GM19468 (cell line): ENCODE measurements around the gene PROK1.

Experiments used
- ATAC-seq: cut with Tn5 transposase; IDR thresholded peaks from one replicate; pipeline ENCODE4 v1.9.1; 2021; ENCODE audit warnings: mild to moderate bottlenecking, moderate library complexity, moderate number of reproducible peaks; ENCODE audit not compliant: unreplicated experiment; ENCODE audit errors: extremely low read depth

The PROK1 gene

GRCh38 chr1:110464340-110464739, 13.4 kb downstream of the PROK1 start:
- no peak for ATAC-seq

GRCh38 chr1:110465038-110465813, 14.3 kb downstream of the PROK1 start:
- ATAC-seq: no peak

GRCh38 chr1:110465814-110466380, 14.9 kb downstream of the PROK1 start:
- ATAC-seq: no peak

GRCh38 chr1:110466646-110467280, 15.8 kb downstream of the PROK1 start:
- no peak for ATAC-seq

- ATAC-seq: no peak
These were observed 20.2 kb downstream of the PROK1 start for GRCh38 chr1:110471131-110471530.

GRCh38 chr1:110472546-110472945, 21.6 kb downstream of the PROK1 start:
- no peak for ATAC-seq

GRCh38 chr1:110474444-110474843, 23.5 kb downstream of the PROK1 start:
- no peak for ATAC-seq

- no peak for ATAC-seq
These were observed 24.5 kb downstream of the PROK1 start for GRCh38 chr1:110475362-110476027.

GRCh38 chr1:110476028-110476765, 25.2 kb downstream of the PROK1 start:
- ATAC-seq: no peak

GRCh38 chr1:110477041-110477440, 26.1 kb downstream of the PROK1 start:
- no peak for ATAC-seq

GRCh38 chr1:110477445-110477957, 26.6 kb downstream of the PROK1 start:
- no peak for ATAC-seq

- ATAC-seq: no peak
These were observed 27.2 kb downstream of the PROK1 start for GRCh38 chr1:110477967-110478640.

GRCh38 chr1:110478886-110479285, 27.9 kb downstream of the PROK1 start:
- no peak for ATAC-seq

GRCh38 chr1:110480356-110481096, 29.6 kb downstream of the PROK1 start:
- no peak for ATAC-seq

GRCh38 chr1:110481968-110482623, 31.1 kb downstream of the PROK1 start:
- no peak for ATAC-seq

GRCh38 chr1:110482662-110483307, 31.8 kb downstream of the PROK1 start:
- ATAC-seq: no peak

- ATAC-seq: no peak
These were observed 32.3 kb downstream of the PROK1 start for GRCh38 chr1:110483308-110483685.

GRCh38 chr1:110484801-110485200, 33.9 kb downstream of the PROK1 start:
- ATAC-seq: no peak
